Esophagus muscularis mucosa (tissue), 4 donors: Measurements from ENCODE around the gene PIK3R4. TPM values are rescaled to one million over a fixed set of nuclear protein-coding genes. Genes with fewer than 3 reads are reported as not detected.

Experiments
- DNase-seq: peaks from one replicate; pipeline ENCODE4 v3.0.0-alpha.2; 2017; ENCODE audit errors: extremely low spot score
- H3K27ac ChIP-seq, 4 donors: fragments of 200-600 bp; sonication (generic); replicated peaks in 1 of 4; 1 replicate in 3 of 4; 2 replicates in 1 of 4; pipeline ENCODE4 v1.5.1; 2016 to 2019; ENCODE audit warnings: mild to moderate bottlenecking in 1 of 4
- H3K27me3 ChIP-seq, 4 donors: fragments of 200-600 bp; sonication (generic); one replicate each; pipeline versions ENCODE4 v1.5.1 to v1.6.0; 2016 to 2019
- H3K36me3 ChIP-seq, 4 donors: fragments of 200-600 bp; sonication (generic); one replicate each; pipeline ENCODE4 v1.5.1; 2016 to 2019
- H3K4me1 ChIP-seq, 4 donors: fragments of 200-600 bp; sonication (generic); one replicate each; pipeline ENCODE4 v1.5.1; 2016 to 2019
- H3K4me3 ChIP-seq, 4 donors: fragments of 200-600 bp; sonication (generic); 1 replicate in 2 of 4; 2 replicates in 2 of 4; pipeline ENCODE4 v1.5.1; 2016 to 2019; ENCODE audit warnings: mild to moderate bottlenecking in 4 of 4, moderate library complexity in 1 of 4
- H3K9me3 ChIP-seq, 4 donors: fragments of 200-600 bp; sonication (generic); 1 replicate in 3 of 4; 2 replicates in 1 of 4; pipeline ENCODE4 v1.5.1; 2016 to 2019
- EP300 ChIP-seq: sonication (generic); formaldehyde crosslinking; IDR thresholded peaks from one replicate; pipeline ENCODE4 v1.6.1; 2017; ENCODE audit warnings: antibody characterized with exemption
- POLR2A ChIP-seq: fragments of 450-650 bp; IDR thresholded peaks from one replicate; pipeline ENCODE4 v1.6.1; 2017; ENCODE audit warnings: antibody characterized with exemption, moderate library complexity, mild to moderate bottlenecking, low read depth
- POLR2AphosphoS5 ChIP-seq, 2 donors: sonication (generic); formaldehyde crosslinking; IDR thresholded peaks; one replicate each; pipeline ENCODE4 v1.6.1; 2017; ENCODE audit warnings: antibody characterized with exemption in 2 of 2
- WGBS: methylation state at CpG from one replicate; pipeline ENCODE4 v1.1.5; 2018; 5-methylcytosine and 5-hydroxymethylcytosine counted together
- intact Hi-C: fragments of 100-400 bp; cut with DNase I; formaldehyde crosslinking; loops from one replicate; pipeline ENCODE4 v1.15.1; 2023
- total RNA-seq, 4 donors: library from RNA; depleted of rRNA; stranded (reverse); fragments of >200 nt; gene quantifications; one replicate each; pipeline versions ENCODE4 v1.1.0 to v1.2.1, GENCODE V29; 2016
- TF ChIP-seq, protein P1 (sequence below), 3 experiments: fragments of 200-600 bp in 2 of 3; fragments of 450-650 bp in 1 of 3; sonication (generic) in 2 of 3; IDR thresholded peaks; one replicate each; pipeline ENCODE4 v1.5.1; 2017 to 2019; ENCODE audit warnings: antibody characterized with exemption in 3 of 3, mild to moderate bottlenecking in 2 of 3, moderate library complexity in 1 of 3

The PIK3R4 gene
- total RNA-seq, 4 donors from 2014 or later: 30.6 to 40.0 (median 38.0) TPM

DNA sequence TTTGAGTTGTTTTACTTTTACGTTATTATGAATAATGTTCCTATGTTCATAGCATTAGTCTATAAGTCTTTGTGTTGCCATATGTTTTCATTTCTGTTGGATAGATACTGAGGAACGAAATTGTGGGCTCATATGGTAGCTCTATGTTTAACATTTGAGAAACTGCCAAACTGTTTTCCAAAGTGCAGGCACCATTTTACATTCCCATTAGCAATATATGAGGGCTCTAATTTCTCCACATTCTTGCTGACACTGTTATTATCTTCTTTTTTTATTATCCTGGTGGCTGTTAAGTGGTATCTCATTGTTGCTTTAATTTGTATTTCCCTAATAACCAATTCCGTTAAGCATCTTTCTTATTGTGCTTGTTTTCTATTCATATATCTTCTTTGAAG, 1.8 kb upstream of the PIK3R4 start:
- H3K9me3 ChIP-seq: no peaks in the 10 kb centered on the region
- peaks cover 24 to 41% (median 36%) of the 10 kb centered on the region in 4 donors for H3K4me1 ChIP-seq
- H3K27ac ChIP-seq: peak overlapping the region; percentile 81 to 91 (median 86)
- peaks cover 0 to 14% (median 7%) of the 10 kb centered on the region in 4 donors for H3K36me3 ChIP-seq
- TF ChIP-seq POLR2AphosphoS5 (IDR thresholded peaks at IDR 0.05) (no peak), EP300 (no peak), POLR2A (no peak)
- TF ChIP-seq, protein P1, sequence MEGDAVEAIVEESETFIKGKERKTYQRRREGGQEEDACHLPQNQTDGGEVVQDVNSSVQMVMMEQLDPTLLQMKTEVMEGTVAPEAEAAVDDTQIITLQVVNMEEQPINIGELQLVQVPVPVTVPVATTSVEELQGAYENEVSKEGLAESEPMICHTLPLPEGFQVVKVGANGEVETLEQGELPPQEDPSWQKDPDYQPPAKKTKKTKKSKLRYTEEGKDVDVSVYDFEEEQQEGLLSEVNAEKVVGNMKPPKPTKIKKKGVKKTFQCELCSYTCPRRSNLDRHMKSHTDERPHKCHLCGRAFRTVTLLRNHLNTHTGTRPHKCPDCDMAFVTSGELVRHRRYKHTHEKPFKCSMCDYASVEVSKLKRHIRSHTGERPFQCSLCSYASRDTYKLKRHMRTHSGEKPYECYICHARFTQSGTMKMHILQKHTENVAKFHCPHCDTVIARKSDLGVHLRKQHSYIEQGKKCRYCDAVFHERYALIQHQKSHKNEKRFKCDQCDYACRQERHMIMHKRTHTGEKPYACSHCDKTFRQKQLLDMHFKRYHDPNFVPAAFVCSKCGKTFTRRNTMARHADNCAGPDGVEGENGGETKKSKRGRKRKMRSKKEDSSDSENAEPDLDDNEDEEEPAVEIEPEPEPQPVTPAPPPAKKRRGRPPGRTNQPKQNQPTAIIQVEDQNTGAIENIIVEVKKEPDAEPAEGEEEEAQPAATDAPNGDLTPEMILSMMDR (IDR thresholded peaks at IDR 0.05): no peak
- intact Hi-C loops: loop anchor here (10.0 kb wide), 2 partner anchors 276 to 636 kb away; partner anchors contain the start of genes ASTE1, NEK11 and NUDT16
- no peaks in the 10 kb centered on the region for H3K27me3 ChIP-seq
- 55% methylated on average over 3 of the region's 3 CpGs for WGBS
- peak overlapping the region in 2 of 4 donors; percentile 66 to 85 for H3K4me3 ChIP-seq
- DNase-seq: no peak

DNA sequence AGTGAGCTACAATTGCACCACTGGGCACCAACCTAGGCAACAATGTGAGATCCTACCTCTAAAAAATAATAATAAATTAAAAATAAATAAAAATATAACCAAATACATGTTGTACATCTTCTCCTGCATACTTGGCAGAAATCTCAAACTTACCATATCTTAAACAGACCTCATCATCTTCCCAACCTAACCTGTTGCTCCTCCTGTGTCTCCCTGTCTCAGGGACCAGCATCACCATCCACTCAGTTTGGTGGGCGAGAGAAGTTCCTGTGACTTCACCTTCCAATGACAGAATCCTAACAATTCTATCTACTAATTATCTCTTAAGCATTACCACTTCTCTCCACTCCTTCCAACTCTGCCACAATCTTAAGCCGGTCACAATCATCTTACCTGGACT, 3.3 kb downstream of the PIK3R4 start:
- peaks cover 0 to 35% (median 13%) of the 10 kb centered on the region in 4 donors for H3K36me3 ChIP-seq
- no peaks in the 10 kb centered on the region for H3K27me3 ChIP-seq
- WGBS: 94% methylated on average over 2 of the region's 2 CpGs
- H3K4me3 ChIP-seq: no peak overlapping the region
- no peaks in the 10 kb centered on the region for H3K9me3 ChIP-seq
- H3K4me1 ChIP-seq: peaks cover 41 to 75% (median 66%) of the 10 kb centered on the region in 4 donors
- no peak for DNase-seq
- H3K27ac ChIP-seq: no peak overlapping the region
- TF ChIP-seq POLR2A: no peak
- no peak for TF ChIP-seq EP300
- no peak for TF ChIP-seq POLR2AphosphoS5 (IDR thresholded peaks at IDR 0.05)
- TF ChIP-seq, protein P1 (IDR thresholded peaks at IDR 0.05): no peak
- intact Hi-C loops: loop anchor here (10.0 kb wide), 2 partner anchors 281 to 641 kb away; partner anchors contain the start of genes ASTE1, NEK11 and NUDT16

DNA sequence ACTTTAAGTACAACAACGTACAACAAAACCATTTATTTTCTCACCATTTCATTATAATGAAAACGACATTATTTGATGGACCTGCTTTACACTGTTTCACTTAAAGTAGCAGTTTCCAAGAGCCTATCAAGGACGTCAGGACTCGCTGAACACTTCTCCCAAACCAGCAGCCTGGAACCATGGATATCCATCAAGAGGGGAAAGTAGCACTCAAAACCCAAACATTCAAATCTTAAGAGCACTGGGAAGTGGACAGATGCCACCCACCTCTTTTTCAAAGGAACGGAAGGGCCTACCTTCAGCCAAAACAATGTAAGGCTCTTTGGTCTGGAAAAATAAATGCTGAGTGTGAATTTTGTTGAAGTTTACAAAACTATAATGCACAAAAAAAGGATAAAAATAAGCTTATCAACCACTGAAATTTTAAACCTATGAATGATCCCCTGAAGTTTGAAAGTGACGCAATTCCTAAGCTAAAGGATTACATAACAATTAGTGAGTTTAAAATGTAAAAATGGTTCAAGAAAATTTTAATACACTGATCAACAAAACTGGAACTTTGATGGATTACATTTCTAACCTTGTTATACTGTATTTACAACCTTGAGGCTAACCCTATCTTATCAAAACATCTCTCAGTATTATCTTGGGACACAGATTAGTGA, 4.6 kb downstream of the PIK3R4 start:
- no peak for DNase-seq
- WGBS: 82% methylated on average over 6 of the region's 6 CpGs
- Histone ChIP-seq H3K36me3 (peaks cover 0 to 35% (median 13%) of the 10 kb centered on the region in 4 donors), H3K27ac (no peak overlapping the region), H3K4me3 (no peak overlapping the region), H3K4me1 (peaks cover 41 to 70% (median 57%) of the 10 kb centered on the region in 4 donors), H3K9me3 (no peaks in the 10 kb centered on the region), H3K27me3 (no peaks in the 10 kb centered on the region)
- no peak for TF ChIP-seq POLR2A
- TF ChIP-seq, protein P1 (IDR thresholded peaks at IDR 0.05): no peak
- TF ChIP-seq POLR2AphosphoS5 (IDR thresholded peaks at IDR 0.05): no peak
- TF ChIP-seq EP300: no peak
- intact Hi-C loops: loop anchor here (10.0 kb wide), 2 partner anchors 283 to 643 kb away; partner anchors contain the start of genes ASTE1, NEK11 and NUDT16

DNA sequence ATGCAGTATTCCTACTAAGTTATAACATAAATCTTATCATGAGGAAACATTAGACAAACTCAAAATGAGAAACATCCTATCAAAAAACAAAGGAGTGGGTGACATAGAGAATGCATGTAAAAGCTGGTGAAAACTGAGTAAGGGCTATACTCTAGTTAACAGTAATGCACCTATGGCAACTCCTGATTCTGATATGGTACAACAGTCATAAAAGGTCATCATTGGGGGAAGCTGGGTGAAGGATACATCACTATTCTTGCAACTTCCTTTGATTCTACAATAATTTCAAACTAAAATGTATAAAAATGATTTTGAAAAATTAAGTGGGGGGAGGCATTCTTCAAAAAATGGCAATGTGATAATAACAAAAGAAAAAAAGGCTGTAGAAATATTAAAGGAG, 6.8 kb downstream of the PIK3R4 start:
- peaks cover 30 to 56% (median 43%) of the 10 kb centered on the region in 4 donors for H3K4me1 ChIP-seq
- TF ChIP-seq EP300 (no peak), POLR2A (no peak), POLR2AphosphoS5 (IDR thresholded peaks at IDR 0.05) (no peak)
- TF ChIP-seq, protein P1 (IDR thresholded peaks at IDR 0.05): no peak
- no peak for DNase-seq
- no peaks in the 10 kb centered on the region for H3K9me3 ChIP-seq
- no peak overlapping the region for H3K4me3 ChIP-seq
- intact Hi-C loops: loop anchor here (10.0 kb wide), 2 partner anchors 285 to 645 kb away; partner anchors contain the start of genes ASTE1, NEK11 and NUDT16
- no peak overlapping the region for H3K27ac ChIP-seq
- H3K27me3 ChIP-seq: no peaks in the 10 kb centered on the region
- H3K36me3 ChIP-seq: peaks cover 3 to 40% (median 17%) of the 10 kb centered on the region in 4 donors
